GM18907 (cell line): Measurements from ENCODE around the gene IDE.

Experiments used
- ATAC-seq: cut with Tn5 transposase; IDR thresholded peaks from one replicate; pipeline ENCODE4 v1.9.1; 2021; ENCODE audit warnings: mild to moderate bottlenecking, moderate library complexity; ENCODE audit not compliant: unreplicated experiment

IDE gene

GRCh38 chr10:92567952-92568600 is 5.8 kb downstream of the IDE start:
- ATAC-seq, result peak; percentile 58

- ATAC-seq, result no peak
Observed at GRCh38 chr10:92562424-92562823, 11.5 kb downstream of the IDE start.

- ATAC-seq, result no peak
Observed at GRCh38 chr10:92559046-92559445, 14.8 kb downstream of the IDE start.

- no peak for ATAC-seq
Observed at GRCh38 chr10:92553959-92554358, 19.9 kb downstream of the IDE start.

- no peak for ATAC-seq
Observed at GRCh38 chr10:92552310-92552709, 21.6 kb downstream of the IDE start.

- ATAC-seq, result no peak
Observed at GRCh38 chr10:92550924-92551323, 23.0 kb downstream of the IDE start.

- no peak for ATAC-seq
Observed at GRCh38 chr10:92547676-92548075, 26.2 kb downstream of the IDE start.

GRCh38 chr10:92545556-92545955 is 28.3 kb downstream of the IDE start:
- no peak for ATAC-seq

GRCh38 chr10:92544296-92544695 is 29.6 kb downstream of the IDE start:
- ATAC-seq, result no peak

- no peak for ATAC-seq
Observed at GRCh38 chr10:92542458-92542857, 31.4 kb downstream of the IDE start.

- ATAC-seq, result no peak
Observed at GRCh38 chr10:92541583-92541982, 32.3 kb downstream of the IDE start.

GRCh38 chr10:92538231-92538958 is 35.5 kb downstream of the IDE start:
- ATAC-seq, result no peak

- ATAC-seq, result no peak
Observed at GRCh38 chr10:92530891-92531535, 42.9 kb downstream of the IDE start.

- ATAC-seq, result no peak
Observed at GRCh38 chr10:92530421-92530820, 43.5 kb downstream of the IDE start.

GRCh38 chr10:92527716-92528115 is 46.2 kb downstream of the IDE start:
- ATAC-seq, result no peak

GRCh38 chr10:92523639-92524038 is 50.3 kb downstream of the IDE start:
- ATAC-seq, result no peak

- ATAC-seq, result no peak
Observed at GRCh38 chr10:92517034-92517655, 56.7 kb downstream of the IDE start.

- ATAC-seq, result no peak
Observed at GRCh38 chr10:92508866-92509265, 65.0 kb downstream of the IDE start.

- no peak for ATAC-seq
Observed at GRCh38 chr10:92506336-92506735, 67.6 kb downstream of the IDE start.

- ATAC-seq, result no peak
Observed at GRCh38 chr10:92505044-92505443, 68.8 kb downstream of the IDE start.

- ATAC-seq, result no peak
Observed at GRCh38 chr10:92502296-92502808, 71.5 kb downstream of the IDE start.
